ENCODE measurements around the gene EXOC5.
"Not testable (repeated sequence)": the region's sequence is repeated elsewhere in the genome, so short reads cannot be mapped to it uniquely, and the experiment has no call there.

Gene EXOC5

GRCh38 chr14:57227083-57227482 lies 41.6 kb downstream of the EXOC5 start:
- no peak for DNase-seq (ENCODE audit: extremely low read depth, low read depth)
- TF ChIP-seq CTCF (IDR thresholded peaks at IDR 0.05; ENCODE audit: low read depth, low read length), result no peak

GRCh38 chr14:57221931-57222330 lies 46.8 kb downstream of the EXOC5 start:
- no peak for TF ChIP-seq CTCF (IDR thresholded peaks at IDR 0.05; ENCODE audit: low read depth, low read length)

DNA sequence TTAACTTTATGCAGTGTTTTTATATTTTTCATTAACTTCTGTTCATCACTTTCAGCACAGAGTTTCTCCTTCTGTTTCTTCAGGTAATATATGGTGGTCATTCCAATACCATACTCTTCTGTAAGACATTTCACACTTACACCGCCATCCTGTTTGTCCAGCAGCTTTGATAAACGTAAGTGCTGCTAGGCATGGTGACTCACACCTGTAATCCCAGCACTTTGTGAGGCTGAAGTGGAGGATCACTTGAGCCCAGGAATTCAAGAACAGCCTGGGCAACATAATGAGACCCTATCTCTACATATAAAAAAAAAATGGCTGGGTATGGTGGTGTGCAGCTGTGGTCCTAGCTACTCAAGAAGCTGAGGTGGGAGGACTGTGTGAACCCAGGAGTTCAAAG lies 55.8 kb downstream of the EXOC5 start:
- TF ChIP-seq CTCF (IDR thresholded peaks at IDR 0.05; ENCODE audit: low read depth, low read length), result no peak
- no peak for DNase-seq (ENCODE audit: extremely low read depth, low read depth)

More at GRCh38 chr14:57221931-57222330, 46.8 kb downstream of the EXOC5 start:
- no peak for DNase-seq (ENCODE audit: extremely low read depth, low read depth)

DNA sequence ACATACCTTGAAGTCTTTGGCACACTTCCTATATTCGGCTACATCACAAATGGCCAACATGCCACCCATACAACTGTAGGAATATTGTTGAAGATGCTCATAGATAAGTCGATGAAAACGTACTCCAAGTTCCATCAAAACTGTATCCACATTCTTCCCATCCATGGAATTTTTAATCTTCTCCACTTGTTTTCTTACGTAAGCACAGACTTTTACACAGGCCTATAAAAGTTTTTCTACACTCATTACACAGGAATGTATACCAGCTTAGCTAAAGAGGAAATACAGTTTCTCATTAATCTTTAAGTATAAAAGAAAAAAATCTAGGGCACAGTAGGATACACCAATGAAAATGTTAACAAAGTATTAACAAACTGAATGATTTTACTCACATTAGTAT lies 59.1 kb downstream of the EXOC5 start:
- DNase-seq (ENCODE audit: extremely low read depth, low read depth), result no peak
- TF ChIP-seq CTCF (IDR thresholded peaks at IDR 0.05; ENCODE audit: low read depth, low read length), result no peak

- no peak for TF ChIP-seq CTCF (IDR thresholded peaks at IDR 0.05; ENCODE audit: low read depth, low read length)
- no peak for DNase-seq (ENCODE audit: extremely low read depth, low read depth)
Measured at GRCh38 chr14:57205938-57206337, 62.8 kb downstream of the EXOC5 start.

GRCh38 chr14:57202672-57203071 lies 66.0 kb downstream of the EXOC5 start:
- DNase-seq (ENCODE audit: extremely low read depth, low read depth), result not testable (repeated sequence)

- no peak for TF ChIP-seq CTCF (IDR thresholded peaks at IDR 0.05; ENCODE audit: low read depth, low read length)
- DNase-seq (ENCODE audit: extremely low read depth, low read depth), result no peak
Measured at GRCh38 chr14:57199921-57200320, 68.8 kb downstream of the EXOC5 start.

- DNase-seq (ENCODE audit: extremely low read depth, low read depth), result no peak
- peak; percentile 26 for TF ChIP-seq CTCF (IDR thresholded peaks at IDR 0.05; ENCODE audit: low read depth, low read length)
Measured at GRCh38 chr14:57189070-57189469, 79.6 kb downstream of the EXOC5 start.
